ENCODE results near the gene PEAK1.

DNA sequence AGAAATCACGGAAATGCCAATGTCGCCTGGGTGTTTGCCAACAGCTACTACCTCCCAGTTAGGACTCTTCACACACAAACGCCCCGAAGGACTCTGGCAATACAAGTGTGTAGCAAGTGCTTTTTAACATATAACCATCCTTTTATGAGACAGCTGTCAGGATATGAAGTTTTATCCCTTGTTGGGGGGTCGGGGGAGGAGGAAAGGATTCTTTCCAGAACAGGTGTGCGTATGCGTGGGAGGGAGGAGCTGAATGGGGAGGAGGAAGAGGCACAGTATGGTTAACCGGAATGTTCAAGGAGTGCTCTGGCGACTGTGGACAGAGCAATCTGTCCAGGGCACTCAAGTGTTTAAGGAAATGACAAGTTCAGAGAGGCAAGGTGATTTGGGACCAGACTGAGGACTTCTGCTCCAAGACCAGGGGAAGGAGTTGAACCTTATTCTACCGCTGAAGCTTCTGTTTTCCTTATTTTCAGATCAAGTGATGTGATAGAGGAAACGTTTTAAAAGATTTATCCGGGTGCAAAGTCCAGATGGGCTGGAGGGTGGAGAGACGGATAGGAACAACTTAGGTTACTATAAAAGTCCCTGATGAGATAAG lies 350.3 kb downstream of the PEAK1 start:
- TF ChIP-seq ZNF70 (CRISPR knock-in tag; IDR thresholded peaks at IDR 0.05) (no peak), ZFP30 (CRISPR knock-in tag; IDR thresholded peaks at IDR 0.05) (no peak), TOX (CRISPR knock-in tag; IDR thresholded peaks at IDR 0.05; ENCODE audit: borderline replicate concordance) (no peak), ARNTL (CRISPR knock-in tag; IDR thresholded peaks at IDR 0.05; ENCODE audit: borderline replicate concordance, low read depth) (no peak), BACH2 (CRISPR knock-in tag; IDR thresholded peaks at IDR 0.05; ENCODE audit: borderline replicate concordance) (no peak)

Data from SK-N-SH treated with all-trans-retinoic acid at 6 μM for 48 hours (cell line).